ENCODE measurements around the gene XIRP1.

DNA sequence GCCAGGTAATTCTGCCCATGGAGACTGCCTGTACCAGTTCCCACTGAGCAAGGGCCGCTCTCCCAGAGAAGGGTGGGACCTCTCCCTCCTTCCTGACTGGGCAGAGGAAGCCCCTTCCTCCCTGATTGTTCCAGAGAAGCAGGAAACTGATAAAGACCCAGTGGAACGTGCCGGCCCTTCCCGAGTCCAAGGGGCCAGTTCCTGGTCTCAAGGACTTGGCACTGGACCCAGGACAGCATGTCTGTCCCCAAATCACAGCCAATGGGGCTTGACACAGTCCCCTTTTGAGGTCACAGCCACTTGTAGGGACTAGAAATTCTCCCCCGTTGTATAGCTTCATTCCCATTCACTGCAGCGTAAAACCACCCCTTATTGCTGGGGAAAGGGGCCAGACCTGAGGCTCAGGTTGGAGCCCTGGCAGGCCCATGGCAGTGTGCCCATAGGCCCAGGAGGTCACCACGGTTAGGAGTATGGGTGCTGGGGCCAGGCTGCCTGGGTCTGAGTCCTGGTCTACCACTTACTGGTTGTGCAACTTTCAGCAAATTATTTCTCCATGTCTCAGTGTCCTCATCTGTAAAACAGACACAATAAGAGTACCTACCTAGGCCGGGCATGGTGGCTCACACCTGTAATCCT lies 57.1 kb downstream of the XIRP1 start:
- TF ChIP-seq, protein P1, sequence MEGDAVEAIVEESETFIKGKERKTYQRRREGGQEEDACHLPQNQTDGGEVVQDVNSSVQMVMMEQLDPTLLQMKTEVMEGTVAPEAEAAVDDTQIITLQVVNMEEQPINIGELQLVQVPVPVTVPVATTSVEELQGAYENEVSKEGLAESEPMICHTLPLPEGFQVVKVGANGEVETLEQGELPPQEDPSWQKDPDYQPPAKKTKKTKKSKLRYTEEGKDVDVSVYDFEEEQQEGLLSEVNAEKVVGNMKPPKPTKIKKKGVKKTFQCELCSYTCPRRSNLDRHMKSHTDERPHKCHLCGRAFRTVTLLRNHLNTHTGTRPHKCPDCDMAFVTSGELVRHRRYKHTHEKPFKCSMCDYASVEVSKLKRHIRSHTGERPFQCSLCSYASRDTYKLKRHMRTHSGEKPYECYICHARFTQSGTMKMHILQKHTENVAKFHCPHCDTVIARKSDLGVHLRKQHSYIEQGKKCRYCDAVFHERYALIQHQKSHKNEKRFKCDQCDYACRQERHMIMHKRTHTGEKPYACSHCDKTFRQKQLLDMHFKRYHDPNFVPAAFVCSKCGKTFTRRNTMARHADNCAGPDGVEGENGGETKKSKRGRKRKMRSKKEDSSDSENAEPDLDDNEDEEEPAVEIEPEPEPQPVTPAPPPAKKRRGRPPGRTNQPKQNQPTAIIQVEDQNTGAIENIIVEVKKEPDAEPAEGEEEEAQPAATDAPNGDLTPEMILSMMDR (IDR thresholded peaks at IDR 0.05): no peak
- no peak for TF ChIP-seq EZH2 (IDR thresholded peaks at IDR 0.05; ENCODE audit: borderline replicate concordance, insufficient read depth, low read depth, low read length, poor library complexity, severe bottlenecking)
